HG02759 (cell line): ENCODE results near the gene PTK6.
"Not testable (repeated sequence)": the region's sequence is repeated elsewhere in the genome, so short reads cannot be mapped to it uniquely, and the experiment has no call there.

Experiments
- ATAC-seq: cut with Tn5 transposase; IDR thresholded peaks from one replicate; pipeline ENCODE4 v1.9.1; 2021; ENCODE audit warnings: mild to moderate bottlenecking, moderate library complexity; ENCODE audit not compliant: unreplicated experiment

Gene PTK6

GRCh38 chr20:63483834-63484233, 53.3 kb downstream of the PTK6 start:
- ATAC-seq = no peak

- no peak for ATAC-seq
Measured at GRCh38 chr20:63482021-63482587, 55.1 kb downstream of the PTK6 start.

- no peak for ATAC-seq
Measured at GRCh38 chr20:63481503-63481902, 55.7 kb downstream of the PTK6 start.

DNA sequence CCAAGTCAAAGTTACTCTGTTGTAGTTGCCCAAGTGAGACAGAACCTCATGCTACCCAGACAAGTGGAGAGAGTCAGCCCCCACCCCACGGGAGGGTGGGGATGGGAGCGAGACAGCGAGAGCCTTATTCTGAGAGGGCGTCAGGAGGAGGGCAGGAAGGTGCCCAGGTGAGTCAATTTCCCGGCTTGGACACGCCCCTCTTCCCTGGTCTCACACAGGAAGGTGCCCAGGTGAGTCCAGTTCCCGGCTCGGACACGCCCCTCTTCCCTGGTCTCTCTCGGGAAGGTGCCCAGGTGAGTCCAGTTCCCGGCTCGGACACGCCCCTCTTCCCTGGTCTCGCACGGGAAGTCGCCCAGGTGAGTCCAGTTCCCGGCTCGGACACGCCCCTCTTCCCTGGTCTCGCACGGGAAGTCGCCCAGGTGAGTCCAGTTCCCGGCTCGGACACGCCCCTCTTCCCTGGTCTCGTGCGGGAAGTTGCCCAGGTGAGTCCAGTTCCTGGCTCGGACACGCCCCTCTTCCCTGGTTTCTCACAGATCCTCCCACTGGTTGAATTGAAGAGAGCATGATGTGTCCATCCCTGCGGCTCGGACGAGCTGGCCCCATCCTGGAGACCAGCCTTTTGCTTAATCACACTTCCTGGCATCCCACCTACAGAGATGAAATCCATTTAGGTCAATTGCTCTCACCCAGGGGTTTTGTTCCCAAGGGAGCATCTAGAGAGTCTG, 57.3 kb downstream of the PTK6 start:
- ATAC-seq = not testable (repeated sequence)

- ATAC-seq = no peak
Measured at GRCh38 chr20:63478346-63479302, 58.6 kb downstream of the PTK6 start.
